T-helper 1 cell treated with Interleukin-12 subunit alpha and Interleukin-12 subunit beta and Interleukin-4 antibody, amounts not matched to agents 30 μg/mL and 1 μg/mL, for 36 hours (primary cell): ENCODE results near the gene AK1.

Experiments
- H3K27ac Mint-ChIP-seq: one replicate; pipeline ENCODE4 v1.8.0; 2021; ENCODE audit warnings: mild to moderate bottlenecking, mixed read lengths
- H3K27me3 Mint-ChIP-seq: one replicate; pipeline ENCODE4 v1.8.0; 2021; ENCODE audit warnings: low read depth, mixed read lengths
- H3K36me3 Mint-ChIP-seq: one replicate; pipeline ENCODE4 v1.8.0; 2021; ENCODE audit warnings: low read depth, mixed read lengths
- H3K4me1 Mint-ChIP-seq: one replicate; pipeline ENCODE4 v1.8.0; 2021; ENCODE audit warnings: low read depth, mixed read lengths
- H3K4me3 Mint-ChIP-seq: one replicate; pipeline ENCODE4 v1.8.0; 2021; ENCODE audit warnings: mild to moderate bottlenecking, moderate library complexity, mixed read lengths
- H3K9me3 Mint-ChIP-seq: one replicate; pipeline ENCODE4 v1.8.0; 2021; ENCODE audit warnings: mixed read lengths

AK1 gene

GRCh38 chr9:127877566-127877998 is at the start of gene AK1:
Gene AK1, minus strand, starts transcription at chr9:127877675. Its CDS starts 3,058 bp downstream, at chr9:127874617.
- peaks cover 4% of the 10 kb centered on the region for H3K36me3 Mint-ChIP-seq
- peaks cover 4% of the 10 kb centered on the region for H3K27me3 Mint-ChIP-seq
- H3K4me3 Mint-ChIP-seq = no peak within 1 kb of the TSS
- peaks cover under 1% of the 10 kb centered on the region for H3K4me1 Mint-ChIP-seq
- H3K9me3 Mint-ChIP-seq = no peaks in the 10 kb centered on the region
- H3K27ac Mint-ChIP-seq = no peak within 1 kb of the TSS

GRCh38 chr9:127926906-127927200 is 49.4 kb upstream of the AK1 start:
- H3K27ac Mint-ChIP-seq = no peak overlapping the region
- H3K27me3 Mint-ChIP-seq = peaks cover 33% of the 10 kb centered on the region
- H3K9me3 Mint-ChIP-seq = no peaks in the 10 kb centered on the region
- H3K36me3 Mint-ChIP-seq = no peaks in the 10 kb centered on the region
- peaks cover 18% of the 10 kb centered on the region for H3K4me1 Mint-ChIP-seq
- H3K4me3 Mint-ChIP-seq = peak overlapping the region; percentile 7

- Mint-ChIP-seq H3K4me1 (peaks cover 16% of the 10 kb centered on the region), H3K9me3 (no peaks in the 10 kb centered on the region), H3K27ac (no peak overlapping the region), H3K36me3 (no peaks in the 10 kb centered on the region), H3K27me3 (peaks cover 33% of the 10 kb centered on the region), H3K4me3 (no peak overlapping the region)
Measured at GRCh38 chr9:127925959-127926905, 48.8 kb upstream of the AK1 start.

- Mint-ChIP-seq H3K9me3 (no peaks in the 10 kb centered on the region), H3K27me3 (peaks cover 30% of the 10 kb centered on the region), H3K36me3 (no peaks in the 10 kb centered on the region), H3K27ac (no peak overlapping the region), H3K4me3 (no peak overlapping the region), H3K4me1 (peaks cover 14% of the 10 kb centered on the region)
Measured at GRCh38 chr9:127924736-127925444, 47.4 kb upstream of the AK1 start.

- no peak overlapping the region for H3K27ac Mint-ChIP-seq
- no peaks in the 10 kb centered on the region for H3K36me3 Mint-ChIP-seq
- H3K4me3 Mint-ChIP-seq = no peak overlapping the region
- H3K9me3 Mint-ChIP-seq = no peaks in the 10 kb centered on the region
- peaks cover 26% of the 10 kb centered on the region for H3K27me3 Mint-ChIP-seq
- peaks cover 18% of the 10 kb centered on the region for H3K4me1 Mint-ChIP-seq
Measured at GRCh38 chr9:127923771-127924170, 46.3 kb upstream of the AK1 start.

DNA sequence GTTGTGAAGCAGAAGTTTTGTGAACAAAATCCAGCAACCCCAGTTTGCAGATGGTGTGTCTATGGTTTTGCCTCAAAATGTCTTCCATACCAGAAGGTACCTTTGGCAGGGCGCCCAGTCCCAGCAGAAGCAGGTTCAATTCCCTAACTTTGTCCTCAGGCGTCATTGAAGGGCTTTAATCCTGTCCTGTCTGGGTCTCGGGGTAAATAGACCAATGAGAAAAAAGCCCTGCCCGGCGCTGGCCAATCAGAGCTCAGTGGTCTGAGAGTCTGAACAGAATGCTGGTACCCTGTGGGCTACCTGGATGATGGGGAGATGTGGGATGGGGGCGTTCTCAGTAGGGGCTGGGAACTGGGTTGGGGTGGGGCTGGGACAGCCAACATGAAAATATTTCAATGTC is 45.6 kb upstream of the AK1 start:
- Mint-ChIP-seq H3K4me1 (peaks cover 23% of the 10 kb centered on the region), H3K27ac (no peak overlapping the region), H3K9me3 (no peaks in the 10 kb centered on the region), H3K4me3 (no peak overlapping the region), H3K27me3 (peaks cover 22% of the 10 kb centered on the region), H3K36me3 (no peaks in the 10 kb centered on the region)

GRCh38 chr9:127921557-127922120 is 44.2 kb upstream of the AK1 start:
- Mint-ChIP-seq H3K4me3 (peak overlapping the region; percentile 42), H3K36me3 (no peaks in the 10 kb centered on the region), H3K27ac (peak overlapping the region; percentile 45), H3K4me1 (peaks cover 28% of the 10 kb centered on the region), H3K9me3 (no peaks in the 10 kb centered on the region), H3K27me3 (peaks cover 22% of the 10 kb centered on the region)

DNA sequence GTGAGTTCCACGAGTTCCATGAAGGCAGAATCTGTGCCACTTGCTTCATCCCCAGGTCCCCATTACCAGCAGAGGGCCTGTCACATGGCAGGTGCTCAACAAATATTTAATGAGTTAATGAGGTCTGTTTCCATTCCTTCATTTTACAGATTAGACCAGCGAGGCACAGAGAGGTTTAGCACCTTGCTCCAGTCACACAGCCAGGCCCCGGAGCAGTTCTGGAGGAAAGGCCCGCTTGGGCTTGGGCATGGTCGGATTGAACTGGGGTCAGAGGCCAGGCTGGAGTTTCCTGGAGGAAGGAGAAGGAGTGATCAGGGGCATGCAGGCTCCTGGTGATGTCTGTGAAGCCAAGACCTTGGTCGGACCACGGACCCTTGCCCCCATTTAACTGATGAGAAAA is 43.3 kb upstream of the AK1 start:
- Mint-ChIP-seq H3K27ac (no peak overlapping the region), H3K4me3 (no peak overlapping the region), H3K36me3 (no peaks in the 10 kb centered on the region), H3K4me1 (peaks cover 31% of the 10 kb centered on the region), H3K9me3 (no peaks in the 10 kb centered on the region), H3K27me3 (peaks cover 17% of the 10 kb centered on the region)

DNA sequence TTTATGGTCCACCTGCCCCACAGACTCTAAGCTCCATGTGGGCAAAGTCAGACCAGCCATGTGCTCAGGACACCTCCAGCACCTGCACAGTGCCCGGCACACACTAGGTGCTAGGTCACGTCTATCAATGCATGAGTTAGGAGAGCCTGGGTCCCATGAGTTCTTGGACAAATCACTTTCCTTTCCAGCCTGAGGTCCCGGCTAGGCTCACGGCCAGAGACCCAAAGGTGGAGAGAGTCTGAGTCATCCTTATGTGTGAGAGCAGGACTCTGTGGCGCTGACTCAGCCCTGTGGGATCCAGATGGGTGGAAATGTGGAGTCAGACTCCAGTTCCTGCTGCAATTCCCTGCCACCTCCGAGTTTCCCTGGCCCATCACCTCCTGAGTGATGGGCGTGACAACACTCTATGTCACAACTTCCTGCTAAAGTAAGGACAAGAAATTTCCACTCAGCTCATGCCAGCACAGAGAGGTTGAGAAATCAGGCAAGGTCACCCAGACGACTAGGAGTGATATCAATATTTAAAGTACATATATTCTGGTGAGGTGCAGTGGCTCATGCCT is 41.9 kb upstream of the AK1 start:
- H3K27me3 Mint-ChIP-seq = peaks cover 9% of the 10 kb centered on the region
- H3K4me3 Mint-ChIP-seq = no peak overlapping the region
- H3K36me3 Mint-ChIP-seq = peaks cover 2% of the 10 kb centered on the region
- H3K4me1 Mint-ChIP-seq = peaks cover 38% of the 10 kb centered on the region
- no peaks in the 10 kb centered on the region for H3K9me3 Mint-ChIP-seq
- H3K27ac Mint-ChIP-seq = no peak overlapping the region

DNA sequence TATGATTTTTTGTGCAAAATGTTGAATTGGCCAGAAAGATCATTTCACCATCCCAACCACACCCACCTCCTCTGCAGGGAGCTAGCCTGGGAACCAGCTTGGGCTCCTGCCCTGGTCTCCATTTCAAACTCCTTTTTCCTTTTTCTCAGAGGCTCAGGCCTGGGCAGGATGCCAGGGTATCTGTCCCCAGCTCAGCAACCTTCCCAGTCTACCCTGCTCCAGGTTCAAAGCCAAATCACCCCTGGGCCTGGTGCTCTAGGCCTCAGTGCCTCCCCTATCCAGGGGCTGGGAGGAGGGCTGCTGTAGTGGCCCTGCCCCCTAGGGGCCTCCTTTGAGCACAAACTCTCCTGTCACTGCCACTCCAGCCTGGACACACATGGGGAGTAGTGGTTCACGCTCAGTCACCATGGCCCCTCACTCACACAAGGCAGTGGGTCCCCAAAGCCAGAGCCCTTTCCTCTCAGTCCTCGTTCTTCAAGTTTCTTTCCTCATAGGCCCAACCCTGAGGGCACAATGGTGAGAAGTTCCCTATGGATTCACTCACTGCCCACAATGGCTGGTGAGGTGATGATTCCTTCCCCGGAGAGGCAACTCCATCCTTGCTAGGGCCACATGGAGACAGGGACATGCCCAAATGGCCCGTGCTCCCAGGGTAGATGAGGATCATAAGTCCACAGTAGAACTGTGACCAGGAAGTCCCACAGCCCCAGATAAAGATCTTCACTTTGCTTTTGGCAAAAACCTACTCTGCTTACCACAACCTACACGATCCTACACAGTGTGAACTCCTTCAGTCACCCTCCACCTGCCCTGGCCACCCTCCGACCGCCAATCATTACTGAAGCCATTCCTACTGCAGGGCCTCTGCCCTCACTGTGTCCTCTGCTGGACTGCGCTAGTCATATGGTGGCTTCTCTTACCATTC is 41.0 kb upstream of the AK1 start:
- no peak overlapping the region for H3K4me3 Mint-ChIP-seq
- H3K36me3 Mint-ChIP-seq = peaks cover 8% of the 10 kb centered on the region
- H3K27ac Mint-ChIP-seq = peak overlapping the region; percentile 27
- H3K4me1 Mint-ChIP-seq = peaks cover 38% of the 10 kb centered on the region
- H3K9me3 Mint-ChIP-seq = no peaks in the 10 kb centered on the region
- H3K27me3 Mint-ChIP-seq = peaks cover 5% of the 10 kb centered on the region

DNA sequence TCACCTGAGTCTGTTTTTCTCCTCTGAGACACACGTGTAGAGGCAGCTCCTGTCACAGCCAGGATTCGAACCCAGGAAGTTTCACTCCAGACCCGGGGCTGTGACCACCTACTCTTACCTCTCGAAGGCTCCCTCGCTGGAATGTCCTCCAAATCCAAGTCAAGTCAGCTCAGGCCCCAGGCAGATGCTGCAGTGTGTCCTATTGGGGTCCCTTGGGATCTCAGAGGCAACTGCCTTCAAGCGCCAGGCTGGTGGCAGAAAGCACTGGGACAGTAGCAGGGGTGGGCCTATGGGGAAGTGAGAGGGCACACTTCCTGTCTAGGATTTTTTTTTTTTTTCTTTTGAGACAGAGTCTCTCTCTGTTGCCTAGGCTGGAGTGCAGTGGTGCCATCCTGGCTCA is 40.1 kb upstream of the AK1 start:
- peaks cover 43% of the 10 kb centered on the region for H3K4me1 Mint-ChIP-seq
- no peaks in the 10 kb centered on the region for H3K27me3 Mint-ChIP-seq
- H3K9me3 Mint-ChIP-seq = no peaks in the 10 kb centered on the region
- peaks cover 12% of the 10 kb centered on the region for H3K36me3 Mint-ChIP-seq
- H3K27ac Mint-ChIP-seq = no peak overlapping the region
- H3K4me3 Mint-ChIP-seq = peak overlapping the region; percentile 34

GRCh38 chr9:127916720-127917581 is 39.5 kb upstream of the AK1 start, which contains the start of gene ST6GALNAC4:
Gene ST6GALNAC4, minus strand, starts transcription at chr9:127917041. Its CDS starts 622 bp downstream, at chr9:127916419.
- Mint-ChIP-seq H3K4me3 (peak within 1 kb of the TSS; percentile 85), H3K36me3 (peaks cover 16% of the 10 kb centered on the region), H3K27ac (peak within 1 kb of the TSS; percentile 89), H3K9me3 (no peaks in the 10 kb centered on the region), H3K4me1 (peaks cover 45% of the 10 kb centered on the region), H3K27me3 (no peaks in the 10 kb centered on the region)
